Astrocyte of the spinal cord (primary cell): Measurements from ENCODE around the gene RNASE7.

Source experiments
- DNase-seq: peaks from one replicate; pipeline ENCODE4 v3.0.0; 2011; ENCODE audit warnings: low read depth, low spot score
- H3K4me3 ChIP-seq: 2 replicates; pipeline ENCODE4 v1.5.1; 2011; ENCODE audit warnings: low read depth, mild to moderate bottlenecking, low read length, moderate library complexity
- in situ Hi-C: cut with HindIII; loops from 2 replicates; pipeline ENCODE4 v1.10.0; 2017; ENCODE audit warnings: low sequenced_read_pairs
- TF ChIP-seq, protein P1 (sequence below): IDR thresholded peaks from 2 replicates; pipeline ENCODE4 v1.5.1; 2012; ENCODE audit warnings: low read depth, mild to moderate bottlenecking, low read length, inconsistent platforms

RNASE7 gene

DNA sequence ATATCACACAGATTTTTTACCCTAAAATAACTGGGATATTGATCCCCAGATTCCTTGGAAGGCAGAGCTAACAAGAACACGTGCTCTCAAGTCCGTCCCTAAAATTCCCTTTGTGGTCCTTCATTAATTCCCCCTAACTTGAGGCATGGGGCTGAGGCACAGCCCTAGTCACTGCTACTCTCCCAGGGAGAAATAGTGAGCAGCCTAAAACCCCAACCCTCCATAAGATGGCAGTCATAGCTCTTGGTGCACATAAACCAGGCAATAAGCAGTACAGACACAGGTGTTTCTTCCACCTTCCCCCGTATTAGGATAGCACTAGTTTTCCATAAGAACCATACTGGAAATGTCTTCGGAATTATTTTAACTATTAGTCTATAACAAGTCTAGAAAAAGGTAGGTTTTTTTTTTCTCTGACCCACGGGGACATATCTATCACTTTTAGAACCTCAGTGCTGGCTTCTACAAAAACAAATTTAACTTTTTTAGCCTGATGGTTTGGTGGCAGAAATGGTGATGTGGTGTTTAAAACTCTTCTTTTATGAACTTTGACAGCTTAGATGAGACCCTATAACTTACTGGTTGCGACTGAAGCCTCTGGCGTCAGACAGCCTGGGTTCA is 24.8 kb downstream of the RNASE7 start:
- DNase-seq = no peak
- TF ChIP-seq, protein P1, sequence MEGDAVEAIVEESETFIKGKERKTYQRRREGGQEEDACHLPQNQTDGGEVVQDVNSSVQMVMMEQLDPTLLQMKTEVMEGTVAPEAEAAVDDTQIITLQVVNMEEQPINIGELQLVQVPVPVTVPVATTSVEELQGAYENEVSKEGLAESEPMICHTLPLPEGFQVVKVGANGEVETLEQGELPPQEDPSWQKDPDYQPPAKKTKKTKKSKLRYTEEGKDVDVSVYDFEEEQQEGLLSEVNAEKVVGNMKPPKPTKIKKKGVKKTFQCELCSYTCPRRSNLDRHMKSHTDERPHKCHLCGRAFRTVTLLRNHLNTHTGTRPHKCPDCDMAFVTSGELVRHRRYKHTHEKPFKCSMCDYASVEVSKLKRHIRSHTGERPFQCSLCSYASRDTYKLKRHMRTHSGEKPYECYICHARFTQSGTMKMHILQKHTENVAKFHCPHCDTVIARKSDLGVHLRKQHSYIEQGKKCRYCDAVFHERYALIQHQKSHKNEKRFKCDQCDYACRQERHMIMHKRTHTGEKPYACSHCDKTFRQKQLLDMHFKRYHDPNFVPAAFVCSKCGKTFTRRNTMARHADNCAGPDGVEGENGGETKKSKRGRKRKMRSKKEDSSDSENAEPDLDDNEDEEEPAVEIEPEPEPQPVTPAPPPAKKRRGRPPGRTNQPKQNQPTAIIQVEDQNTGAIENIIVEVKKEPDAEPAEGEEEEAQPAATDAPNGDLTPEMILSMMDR = peak; percentile 39
- in situ Hi-C loops = no loop called here

DNA sequence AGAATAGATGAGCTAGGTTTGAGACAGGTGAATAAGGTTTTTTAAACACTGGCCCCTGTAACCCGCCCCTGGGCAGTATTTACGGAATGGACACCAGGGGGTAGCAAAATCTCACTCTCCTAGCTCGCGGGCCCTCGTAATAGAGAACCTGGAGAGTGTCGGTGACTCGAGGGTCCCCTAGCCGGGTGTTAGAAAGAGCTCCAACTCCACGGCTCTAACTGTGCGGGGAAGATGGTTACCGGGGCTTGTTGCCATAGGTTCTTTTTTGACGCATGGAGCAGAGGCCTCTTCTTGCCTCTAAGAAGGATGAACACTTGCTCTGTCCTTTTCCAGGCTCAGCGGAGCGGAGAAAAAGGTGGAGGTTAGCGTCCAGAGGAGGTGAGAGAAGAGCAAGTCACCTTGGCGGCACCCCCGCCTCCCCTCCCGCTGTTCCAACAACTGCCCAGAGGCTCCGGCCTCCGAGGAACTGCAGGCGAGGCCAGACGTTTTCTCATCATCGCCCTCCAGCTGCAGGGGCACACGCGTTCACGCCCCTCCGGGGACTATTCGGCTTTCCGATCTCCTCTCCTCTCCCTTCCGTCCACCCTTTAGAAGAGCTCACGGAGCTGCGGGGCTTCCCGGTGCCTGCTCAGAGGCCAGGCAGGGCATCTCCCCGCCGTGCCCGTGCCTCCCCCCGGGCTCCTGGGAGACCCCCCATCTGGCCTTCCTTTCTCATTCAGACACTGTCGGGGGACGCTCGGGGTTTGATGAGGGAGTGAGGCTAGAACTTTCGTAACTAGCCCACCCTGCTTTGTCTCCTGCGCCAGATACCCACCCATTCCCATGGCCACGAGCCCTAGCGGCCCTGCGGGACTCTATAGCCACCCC is 26.6 kb downstream of the RNASE7 start:
- TF ChIP-seq, protein P1 = peak; percentile 69
- peak; percentile 57 for DNase-seq
- in situ Hi-C loops = no loop called here
- H3K4me3 ChIP-seq = peak overlapping the region; percentile 86

More for the DNA sequence above, 24.8 kb downstream of the RNASE7 start:
- no peak overlapping the region for H3K4me3 ChIP-seq

DNA sequence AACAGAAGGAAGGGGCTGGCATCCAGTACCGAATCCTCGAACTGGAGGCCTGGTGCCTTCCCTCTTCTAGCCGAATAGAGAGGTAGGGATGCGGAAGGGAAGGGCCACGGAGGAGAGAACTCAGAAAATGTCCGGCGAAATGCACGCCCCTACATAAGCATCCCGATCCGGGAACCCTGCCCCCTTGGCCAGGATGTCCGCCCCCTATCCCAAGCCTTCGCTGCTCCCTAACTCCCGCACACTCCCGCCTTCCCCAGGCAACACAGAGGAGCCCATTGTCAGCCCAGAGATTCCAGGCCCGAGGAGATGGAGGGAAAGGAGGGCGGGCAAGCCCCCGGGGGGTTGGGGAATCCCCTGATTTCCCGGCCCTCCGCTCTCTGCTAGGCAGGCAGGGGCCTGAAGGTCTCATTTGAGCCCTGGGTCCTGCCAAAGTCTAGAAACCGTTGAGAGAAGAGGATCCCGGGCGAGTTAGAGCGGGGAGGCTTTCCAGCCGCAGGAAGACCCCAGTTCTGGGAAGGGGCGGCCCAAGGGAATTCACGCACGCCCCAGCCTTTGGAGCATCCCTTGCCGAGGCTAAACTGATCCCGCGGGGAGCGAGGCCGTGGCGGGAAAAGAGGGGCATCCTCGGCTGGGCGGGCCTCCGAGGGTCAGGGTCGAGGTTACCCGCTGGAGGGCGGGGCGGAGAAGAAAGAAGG is 27.4 kb downstream of the RNASE7 start:
- H3K4me3 ChIP-seq = peak overlapping the region; percentile 86
- peak; percentile 41 for DNase-seq
- TF ChIP-seq, protein P1 = no peak
- in situ Hi-C loops = no loop called here

DNA sequence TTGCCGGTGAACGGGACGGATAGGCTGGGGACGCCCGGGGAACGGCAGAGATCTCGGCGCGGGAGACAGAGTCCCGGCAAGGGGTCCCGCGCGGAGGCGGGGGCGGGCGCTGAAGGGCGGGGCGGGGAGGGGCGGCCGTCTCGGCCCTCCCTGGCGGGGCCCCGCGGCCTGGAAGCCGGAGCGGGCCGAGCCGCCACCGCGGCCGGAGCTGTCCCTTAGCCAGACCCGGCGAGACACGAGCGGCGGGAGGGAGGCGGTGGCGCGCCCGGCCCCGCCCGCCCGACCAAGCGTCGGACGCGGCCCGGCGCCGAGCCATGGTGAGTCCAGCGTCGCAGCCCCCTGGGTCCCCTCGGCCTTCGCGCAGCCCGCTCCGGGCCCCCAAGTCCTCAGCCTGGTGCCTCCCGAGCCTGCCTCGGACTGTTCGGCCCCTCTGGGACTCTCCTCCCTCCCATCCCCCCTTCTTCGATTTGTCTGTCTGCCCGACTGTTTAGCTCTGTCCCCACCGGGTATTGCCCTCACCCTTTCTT is 28.0 kb downstream of the RNASE7 start, which contains the start of gene ARHGEF40:
Gene ARHGEF40, plus strand, starts transcription at position 222 of the 527 bp plus-strand sequence. Its CDS starts 93 bp downstream, at position 315.
- peak within 1 kb of the TSS; percentile 86 for H3K4me3 ChIP-seq
- TF ChIP-seq, protein P1 = no peak
- in situ Hi-C loops = no loop called here
- peak; percentile 47 for DNase-seq

DNA sequence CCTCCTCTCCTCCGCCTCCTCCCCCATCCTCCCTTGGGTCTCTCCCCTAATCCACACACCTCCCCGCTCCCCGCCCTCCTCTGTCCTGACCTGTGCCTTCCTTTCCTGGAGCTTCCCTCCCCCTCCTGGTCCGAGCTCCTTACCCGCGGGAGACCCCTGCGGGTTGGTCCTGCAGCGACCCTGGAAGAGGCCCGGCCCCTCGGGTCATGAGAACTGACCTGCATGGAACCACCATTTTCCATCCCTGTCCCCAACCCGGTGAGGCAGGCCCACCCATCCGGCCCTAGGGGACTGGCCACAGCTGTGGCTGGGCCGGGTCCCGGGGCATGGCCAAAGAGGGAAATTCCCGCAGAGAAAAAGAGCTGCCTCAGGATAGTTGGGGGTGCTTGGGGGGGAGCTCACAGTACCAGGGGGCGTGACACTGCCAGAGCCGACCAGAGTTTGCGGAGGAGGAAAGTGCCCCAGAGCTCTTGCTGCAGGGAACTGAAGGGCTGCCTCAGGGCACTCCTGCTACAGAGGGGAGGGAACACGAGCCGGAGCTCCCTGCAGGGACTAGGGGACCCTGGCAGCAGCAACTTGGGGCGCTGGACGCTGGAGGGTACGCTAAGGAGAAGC is 28.6 kb downstream of the RNASE7 start:
- H3K4me3 ChIP-seq = peak overlapping the region; percentile 86
- in situ Hi-C loops = no loop called here
- TF ChIP-seq, protein P1 = no peak
- DNase-seq = peak; percentile 67
